ENCODE measurements around the gene LIN7C.

The LIN7C gene

DNA sequence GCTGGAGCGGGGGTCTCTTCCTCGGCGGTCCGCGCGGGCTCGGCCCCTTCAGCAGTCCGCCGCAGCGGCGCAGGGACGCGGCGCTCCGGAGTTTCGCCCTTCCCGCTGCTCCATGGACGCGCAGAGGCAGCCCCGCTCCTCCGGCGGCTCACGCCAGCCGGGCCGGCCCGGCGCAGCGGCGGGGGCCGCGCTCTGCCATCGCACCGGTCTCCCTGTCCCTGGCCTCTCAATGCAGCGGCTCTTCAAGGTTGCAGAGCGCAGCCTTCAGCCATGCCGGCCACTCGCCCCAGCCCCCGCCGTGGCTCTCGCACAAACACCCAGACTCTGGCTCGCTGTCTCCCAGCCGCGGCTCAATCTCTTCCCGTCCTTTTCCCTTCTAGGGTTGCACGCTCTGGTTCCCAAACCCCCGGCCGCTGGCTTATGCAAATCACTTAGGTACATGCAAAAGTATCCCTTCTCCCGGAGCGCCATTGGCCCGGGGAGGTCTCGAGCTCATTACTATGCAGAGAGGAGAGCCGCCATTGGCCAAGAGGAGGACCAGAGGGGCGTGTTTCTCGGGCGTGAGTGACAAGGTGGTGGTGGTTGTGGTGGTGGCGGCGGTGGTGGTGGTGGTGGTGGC, 34.1 kb downstream of the LIN7C start, which contains the start of gene LGR4:
LGR4 (minus strand) TSS at position 393 of the 619 bp plus-strand sequence. CDS start 488 bp downstream, outside the sequence.
- Histone ChIP-seq H3K9me3 (ENCODE audit: low read length) (no peaks in the 10 kb centered on the region), H3K4me1 (ENCODE audit: insufficient read depth, low read length) (peaks cover 29% of the 10 kb centered on the region), H3K4me3 (ENCODE audit: low read length) (peak within 1 kb of the TSS; percentile 93), H2AFZ (ENCODE audit: low read depth, low read length) (no peak within 1 kb of the TSS), H3K27me3 (ENCODE audit: insufficient read depth, low read length) (no peaks in the 10 kb centered on the region), H3K36me3 (ENCODE audit: insufficient read depth, low read length) (peaks cover 3% of the 10 kb centered on the region)

DNA sequence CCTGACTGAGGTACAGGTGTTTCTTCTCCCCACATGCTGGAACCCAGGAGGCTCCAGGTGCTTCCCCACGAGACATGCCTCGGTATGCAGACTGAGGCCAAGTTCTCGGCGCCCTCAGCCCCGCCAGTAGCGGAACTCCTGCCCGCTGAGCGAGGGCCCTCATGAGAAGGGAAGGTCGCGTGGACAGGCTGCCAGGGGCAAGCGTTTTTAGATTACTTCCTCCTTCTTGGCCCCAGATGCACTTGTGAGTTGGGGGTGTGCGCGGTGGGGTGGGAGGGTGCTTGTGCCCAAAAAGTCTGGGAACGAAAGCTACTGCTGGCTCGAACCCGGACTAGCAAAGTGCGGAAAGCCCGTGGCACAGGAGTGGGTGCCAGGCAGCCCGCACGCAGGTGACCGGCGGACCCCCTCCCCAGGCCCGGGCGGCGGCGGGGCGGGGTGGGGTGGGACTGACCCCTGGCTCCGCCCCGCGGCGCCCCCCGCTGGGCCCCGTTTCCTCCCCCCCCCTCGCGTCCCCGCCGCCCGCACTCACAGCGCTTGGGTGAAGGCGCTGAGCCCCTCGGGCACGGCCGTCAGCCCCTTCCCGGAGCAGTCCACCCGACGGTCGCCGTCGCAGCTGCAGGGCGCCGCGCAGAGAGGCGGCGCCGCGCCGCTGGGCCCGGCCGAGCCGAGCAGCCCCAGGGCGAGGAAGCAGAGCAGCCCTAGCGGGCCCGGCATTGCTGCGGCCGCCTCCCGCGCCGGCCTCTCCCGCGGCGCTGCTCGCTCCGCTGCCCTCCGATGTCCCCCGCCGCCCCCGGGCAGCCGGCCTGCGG, 34.8 kb downstream of the LIN7C start:
- Histone ChIP-seq H3K4me1 (ENCODE audit: insufficient read depth, low read length) (peaks cover 29% of the 10 kb centered on the region), H3K9me3 (ENCODE audit: low read length) (no peaks in the 10 kb centered on the region), H3K27me3 (ENCODE audit: insufficient read depth, low read length) (no peaks in the 10 kb centered on the region), H2AFZ (ENCODE audit: low read depth, low read length) (no peak overlapping the region), H3K4me3 (ENCODE audit: low read length) (peak overlapping the region; percentile 93), H3K36me3 (ENCODE audit: insufficient read depth, low read length) (peaks cover 3% of the 10 kb centered on the region)

DNA sequence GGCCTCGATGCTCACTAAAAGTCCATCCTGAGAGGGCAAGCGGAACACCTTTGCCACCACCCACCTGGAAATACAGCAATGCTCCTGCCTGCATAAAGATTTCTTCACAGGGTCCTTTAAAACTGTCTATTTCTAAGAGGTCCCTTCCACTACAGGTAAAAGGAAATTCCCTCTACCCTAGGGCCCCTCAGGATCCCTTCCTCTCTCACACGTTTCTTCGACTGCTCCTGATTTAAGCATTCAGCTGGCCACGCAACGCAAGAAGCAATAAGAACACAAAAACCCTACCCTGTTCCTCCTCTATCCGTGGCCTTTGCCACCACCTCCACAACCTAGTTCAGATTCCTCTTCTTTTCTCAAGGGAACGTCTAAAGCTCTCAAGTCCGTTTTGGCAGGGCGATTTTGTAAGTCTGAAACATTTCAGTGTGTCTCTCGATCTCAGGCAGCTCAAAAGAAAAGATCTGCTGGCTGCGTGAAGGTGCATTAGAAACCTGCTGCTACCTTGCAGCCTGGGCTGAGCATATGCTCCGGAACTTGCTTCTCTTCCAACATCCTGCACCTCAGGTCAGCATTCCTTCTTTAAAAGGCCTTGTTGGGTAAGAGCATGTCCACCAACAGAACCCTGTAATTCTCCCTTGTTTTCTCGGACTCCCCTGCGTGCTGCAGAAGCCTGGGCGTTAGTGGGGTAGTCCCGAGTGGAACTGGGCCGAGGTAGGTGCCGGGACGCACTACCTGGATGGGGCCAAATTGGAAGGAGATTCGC, 35.6 kb downstream of the LIN7C start:
- no peaks in the 10 kb centered on the region for H3K27me3 ChIP-seq (ENCODE audit: insufficient read depth, low read length)
- H3K4me1 ChIP-seq (ENCODE audit: insufficient read depth, low read length): peaks cover 35% of the 10 kb centered on the region
- H3K36me3 ChIP-seq (ENCODE audit: insufficient read depth, low read length): peaks cover 3% of the 10 kb centered on the region
- peak overlapping the region; percentile 93 for H3K4me3 ChIP-seq (ENCODE audit: low read length)
- H3K9me3 ChIP-seq (ENCODE audit: low read length): no peaks in the 10 kb centered on the region
- no peak overlapping the region for H2AFZ ChIP-seq (ENCODE audit: low read depth, low read length)

DNA sequence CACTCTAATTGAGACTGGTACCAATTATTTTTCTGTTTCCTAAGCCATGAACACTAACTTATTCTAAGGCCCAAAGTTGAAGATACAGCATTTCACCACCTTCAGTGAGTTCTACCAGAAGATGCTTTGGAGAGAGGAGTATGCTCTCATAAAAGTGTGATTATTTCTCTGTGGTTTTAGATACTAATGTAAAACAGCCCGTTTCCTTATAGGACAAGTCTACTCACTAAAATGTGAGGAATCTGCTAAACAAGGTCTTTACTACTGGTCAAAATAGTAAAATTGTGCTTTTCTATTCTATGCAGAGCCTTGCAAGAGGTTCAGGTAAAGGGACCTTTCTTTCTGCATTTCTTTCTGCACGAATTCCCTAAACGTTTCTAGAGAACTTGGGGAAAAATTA, 36.4 kb downstream of the LIN7C start:
- no peak overlapping the region for H2AFZ ChIP-seq (ENCODE audit: low read depth, low read length)
- H3K36me3 ChIP-seq (ENCODE audit: insufficient read depth, low read length): peaks cover 3% of the 10 kb centered on the region
- H3K9me3 ChIP-seq (ENCODE audit: low read length): no peaks in the 10 kb centered on the region
- peaks cover 43% of the 10 kb centered on the region for H3K4me1 ChIP-seq (ENCODE audit: insufficient read depth, low read length)
- H3K27me3 ChIP-seq (ENCODE audit: insufficient read depth, low read length): no peaks in the 10 kb centered on the region
- peak overlapping the region; percentile 93 for H3K4me3 ChIP-seq (ENCODE audit: low read length)

DNA sequence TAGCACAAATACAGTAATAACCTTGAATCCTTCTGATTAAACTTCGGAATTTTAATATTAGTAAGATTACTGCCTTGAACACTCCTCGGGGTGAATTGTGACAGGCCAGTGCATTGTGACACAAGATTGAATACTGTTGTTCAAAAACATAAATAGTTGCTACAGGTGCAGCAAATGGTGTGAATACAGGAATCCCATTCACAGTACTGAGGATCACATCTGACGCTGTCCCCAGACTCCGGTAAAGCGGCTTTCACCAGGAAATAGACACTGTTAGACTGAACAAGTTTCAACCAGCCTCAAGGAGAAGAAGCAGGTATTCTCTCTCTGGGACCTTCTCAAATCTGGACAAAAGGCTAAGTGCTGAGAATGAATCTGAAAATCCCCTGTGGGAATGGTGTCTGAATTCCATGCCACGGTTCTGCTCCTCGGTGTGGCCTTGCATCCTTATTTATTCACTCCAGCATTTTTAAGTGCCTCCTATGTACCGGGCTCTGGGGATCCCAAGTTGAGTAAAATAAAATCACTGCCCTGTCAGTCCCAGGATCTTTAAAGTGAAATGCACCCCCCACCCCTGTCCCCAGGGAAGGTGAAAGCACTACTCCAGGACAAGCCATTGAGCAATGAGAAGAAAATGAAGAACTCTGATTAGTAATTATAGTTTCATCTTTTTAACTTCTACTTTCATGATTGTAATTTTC, 37.4 kb downstream of the LIN7C start:
- Histone ChIP-seq H3K4me3 (ENCODE audit: low read length) (peak overlapping the region; percentile 93), H3K9me3 (ENCODE audit: low read length) (no peaks in the 10 kb centered on the region), H3K4me1 (ENCODE audit: insufficient read depth, low read length) (peaks cover 53% of the 10 kb centered on the region), H3K36me3 (ENCODE audit: insufficient read depth, low read length) (peaks cover 3% of the 10 kb centered on the region), H2AFZ (ENCODE audit: low read depth, low read length) (no peak overlapping the region), H3K27me3 (ENCODE audit: insufficient read depth, low read length) (no peaks in the 10 kb centered on the region)

GRCh38 chr11:27468209-27468994, 38.2 kb downstream of the LIN7C start:
- Histone ChIP-seq H3K4me3 (ENCODE audit: low read length) (peak overlapping the region; percentile 93), H3K36me3 (ENCODE audit: insufficient read depth, low read length) (peaks cover 3% of the 10 kb centered on the region)

DNA sequence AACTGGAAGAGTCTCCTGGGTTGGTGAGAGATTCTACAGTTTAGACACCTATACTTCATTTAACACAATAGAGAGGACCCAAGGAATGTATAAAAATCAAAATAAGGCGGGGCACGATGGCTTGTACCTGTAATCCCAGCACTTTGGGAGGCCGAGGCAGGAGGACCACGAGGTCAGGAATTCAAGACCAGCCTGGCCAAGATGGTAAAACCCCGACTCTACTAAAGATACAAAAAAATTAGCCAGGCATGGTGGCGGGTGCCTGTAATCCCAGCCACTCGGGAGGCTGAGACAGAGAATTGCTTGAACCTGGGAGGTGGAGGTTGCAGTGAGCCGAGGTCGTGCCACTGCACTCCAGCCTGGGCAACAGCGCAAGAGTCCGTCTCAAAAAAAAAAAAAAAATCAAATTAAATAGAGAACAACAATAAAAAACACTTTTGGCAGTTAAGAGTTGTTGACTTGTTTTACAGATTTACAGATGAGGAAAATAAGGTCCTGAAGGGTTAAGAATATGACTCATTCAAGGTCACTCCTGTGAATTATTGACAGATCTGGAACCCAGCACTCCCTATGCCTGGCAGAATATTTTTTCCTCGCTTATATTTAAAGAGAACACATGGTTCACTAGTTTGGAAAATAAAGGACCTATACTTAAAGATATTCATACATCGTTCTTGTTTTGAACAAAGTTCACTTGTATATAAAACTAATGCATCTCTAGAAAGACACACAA, 39.2 kb downstream of the LIN7C start:
- H3K4me3 ChIP-seq (ENCODE audit: low read length): no peak overlapping the region
- H3K27me3 ChIP-seq (ENCODE audit: insufficient read depth, low read length): no peaks in the 10 kb centered on the region
- H3K4me1 ChIP-seq (ENCODE audit: insufficient read depth, low read length): peaks cover 59% of the 10 kb centered on the region
- H2AFZ ChIP-seq (ENCODE audit: low read depth, low read length): no peak overlapping the region
- H3K36me3 ChIP-seq (ENCODE audit: insufficient read depth, low read length): peaks cover 3% of the 10 kb centered on the region
- H3K9me3 ChIP-seq (ENCODE audit: low read length): no peaks in the 10 kb centered on the region

More at GRCh38 chr11:27468209-27468994, 38.2 kb downstream of the LIN7C start:
- no peaks in the 10 kb centered on the region for H3K9me3 ChIP-seq (ENCODE audit: low read length)
- H2AFZ ChIP-seq (ENCODE audit: low read depth, low read length): no peak overlapping the region
- H3K4me1 ChIP-seq (ENCODE audit: insufficient read depth, low read length): peaks cover 56% of the 10 kb centered on the region
- H3K27me3 ChIP-seq (ENCODE audit: insufficient read depth, low read length): no peaks in the 10 kb centered on the region

DNA sequence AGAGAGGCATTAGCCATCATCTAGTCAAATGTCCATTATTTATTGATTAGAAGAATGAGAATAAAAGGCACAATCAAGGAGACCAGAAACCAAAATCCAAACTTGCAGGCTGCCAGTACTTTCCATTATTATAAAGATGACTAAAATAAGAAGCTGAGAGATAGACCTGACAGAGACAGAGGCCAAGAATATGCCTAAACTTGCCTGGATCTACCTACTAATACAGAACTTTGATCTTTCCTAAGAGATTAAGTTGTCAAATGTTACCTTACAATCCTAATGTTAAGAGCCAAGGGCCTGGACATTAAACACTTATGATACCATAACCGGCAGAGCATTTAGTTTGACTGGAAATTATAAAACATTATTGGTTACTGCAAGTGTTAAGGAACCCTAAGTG, 40.2 kb downstream of the LIN7C start:
- no peaks in the 10 kb centered on the region for H3K27me3 ChIP-seq (ENCODE audit: insufficient read depth, low read length)
- peaks cover 3% of the 10 kb centered on the region for H3K36me3 ChIP-seq (ENCODE audit: insufficient read depth, low read length)
- H3K4me3 ChIP-seq (ENCODE audit: low read length): no peak overlapping the region
- H3K4me1 ChIP-seq (ENCODE audit: insufficient read depth, low read length): peaks cover 68% of the 10 kb centered on the region
- H2AFZ ChIP-seq (ENCODE audit: low read depth, low read length): no peak overlapping the region
- H3K9me3 ChIP-seq (ENCODE audit: low read length): no peaks in the 10 kb centered on the region

DNA sequence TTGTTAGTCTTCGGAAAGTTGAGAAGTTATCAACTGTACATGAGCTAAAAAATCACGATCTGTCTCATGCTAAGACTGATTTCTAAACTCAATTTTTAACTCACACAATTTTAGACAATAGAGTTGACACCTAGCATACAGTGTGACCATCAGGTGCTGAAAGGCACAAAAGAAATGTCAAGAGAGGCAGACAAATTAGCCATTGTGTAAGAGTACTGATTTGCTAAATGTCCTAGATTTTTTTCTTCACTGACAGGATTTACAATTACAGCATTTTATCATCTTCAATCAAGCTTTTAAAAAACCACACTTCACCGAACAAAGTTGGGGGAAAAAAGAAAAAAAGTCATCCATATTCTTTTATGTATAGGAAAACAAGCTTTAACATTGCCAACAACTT, 40.9 kb downstream of the LIN7C start:
- H3K9me3 ChIP-seq (ENCODE audit: low read length): no peaks in the 10 kb centered on the region
- H3K36me3 ChIP-seq (ENCODE audit: insufficient read depth, low read length): peaks cover 3% of the 10 kb centered on the region
- no peaks in the 10 kb centered on the region for H3K27me3 ChIP-seq (ENCODE audit: insufficient read depth, low read length)
- H3K4me3 ChIP-seq (ENCODE audit: low read length): no peak overlapping the region
- peaks cover 73% of the 10 kb centered on the region for H3K4me1 ChIP-seq (ENCODE audit: insufficient read depth, low read length)
- no peak overlapping the region for H2AFZ ChIP-seq (ENCODE audit: low read depth, low read length)

- Histone ChIP-seq H3K27me3 (ENCODE audit: insufficient read depth, low read length) (no peaks in the 10 kb centered on the region), H3K9me3 (ENCODE audit: low read length) (no peaks in the 10 kb centered on the region), H3K4me3 (ENCODE audit: low read length) (no peak overlapping the region), H2AFZ (ENCODE audit: low read depth, low read length) (no peak overlapping the region), H3K36me3 (ENCODE audit: insufficient read depth, low read length) (peaks cover 3% of the 10 kb centered on the region), H3K4me1 (ENCODE audit: insufficient read depth, low read length) (peaks cover 72% of the 10 kb centered on the region)
Observed at GRCh38 chr11:27464909-27465308, 41.7 kb downstream of the LIN7C start.

- peaks cover 3% of the 10 kb centered on the region for H3K36me3 ChIP-seq (ENCODE audit: insufficient read depth, low read length)
- H3K4me1 ChIP-seq (ENCODE audit: insufficient read depth, low read length): peaks cover 70% of the 10 kb centered on the region
- no peaks in the 10 kb centered on the region for H3K9me3 ChIP-seq (ENCODE audit: low read length)
- H2AFZ ChIP-seq (ENCODE audit: low read depth, low read length): no peak overlapping the region
- no peak overlapping the region for H3K4me3 ChIP-seq (ENCODE audit: low read length)
- no peaks in the 10 kb centered on the region for H3K27me3 ChIP-seq (ENCODE audit: insufficient read depth, low read length)
Observed at GRCh38 chr11:27464289-27464696, 42.3 kb downstream of the LIN7C start.
